Measurements from ENCODE around the gene PMM2. TPM values are rescaled to one million over a fixed set of nuclear protein-coding genes. Genes with fewer than 3 reads are reported as not detected.
"Not testable (repeated sequence)": the region's sequence is repeated elsewhere in the genome, so short reads cannot be mapped to it uniquely, and the experiment has no call there.

Gene PMM2
- 59.6 TPM for polyA plus RNA-seq (2013, experiment 1 of 2)
- polyA plus RNA-seq (2013, experiment 2 of 2): 58.9 TPM

- Histone ChIP-seq H2BK120ac (ENCODE audit: low read depth, low read length) (peak within 1 kb of the TSS; percentile 77), H3K23ac (ENCODE audit: low read length in 2 of 2) (peak within 1 kb of the TSS; percentile 84 to 97), H3K4ac (ENCODE audit: low read depth in 1 of 2, low read length in 2 of 2) (peak within 1 kb of the TSS; percentile 98 to 100), H3K27ac (ENCODE audit: low read length, poor library complexity, severe bottlenecking) (peak within 1 kb of the TSS; percentile 81), H3K14ac (ENCODE audit: low read length in 2 of 2) (peak within 1 kb of the TSS; percentile 44 to 96), H2AK5ac (ENCODE audit: low read length, severe bottlenecking) (peak within 1 kb of the TSS; percentile 84), H3K9ac (ENCODE audit: low read length) (peak within 1 kb of the TSS; percentile 98), H4K8ac (ENCODE audit: low read length) (peak within 1 kb of the TSS; percentile 99), H3K4me2 (ENCODE audit: low read length, poor library complexity, severe bottlenecking) (peak within 1 kb of the TSS; percentile 94), H3K9me3 (ENCODE audit: control insufficient read depth, low read length) (no peaks in the 10 kb centered on the region), H3K36me3 (ENCODE audit: control insufficient read depth in 1 of 2, insufficient read depth in 2 of 2, low read depth in 1 of 2, low read length in 2 of 2) (peaks cover 11 to 49% of the 10 kb centered on the region in 2 experiments), H2AFZ (ENCODE audit: low read depth, low read length) (peak within 1 kb of the TSS; percentile 46), H3K4me3 (ENCODE audit: insufficient read depth in 1 of 2, low read depth in 1 of 2, low read length in 2 of 2) (peak within 1 kb of the TSS; percentile 91 to 97), H3K18ac (ENCODE audit: low read depth in 1 of 2, low read length in 2 of 2) (peak within 1 kb of the TSS; percentile 96 to 98), H2BK12ac (ENCODE audit: low read length in 2 of 2) (peak within 1 kb of the TSS in 1 of 2 experiments; percentile 15), H3K79me1 (replicated peaks; ENCODE audit: low read length, poor library complexity, severe bottlenecking) (peaks cover 20% of the 10 kb centered on the region), H3K4me1 (ENCODE audit: control insufficient read depth, insufficient read depth, low read depth, low read length) (peaks cover 11% of the 10 kb centered on the region), H4K91ac (ENCODE audit: low read length) (peak within 1 kb of the TSS; percentile 99), H3K27me3 (ENCODE audit: control insufficient read depth in 1 of 2, insufficient read depth in 1 of 2, low read length in 2 of 2) (no peaks in the 10 kb centered on the region), H2BK15ac (ENCODE audit: low read depth, poor library complexity, severe bottlenecking) (peak within 1 kb of the TSS; percentile 75), H2BK5ac (ENCODE audit: low read depth, low read length, poor library complexity, severe bottlenecking) (peak within 1 kb of the TSS; percentile 79)
- DNase-seq: peak; percentile 97
- under 1% methylated on average over 61 of the region's 61 CpGs for WGBS
These were observed at the start of gene PMM2, which contains the start of gene TMEM186 for GRCh38 chr16:8797364-8798173. PMM2 (plus strand) TSS chr16:8797839; CDS start chr16:8797883, 44 bp downstream. TMEM186 (minus strand) TSS chr16:8797639; CDS start chr16:8797614, 25 bp downstream.

GRCh38 chr16:8748944-8749343, 48.7 kb upstream of the PMM2 start:
- not testable (repeated sequence) for H3K9me3 ChIP-seq (ENCODE audit: control insufficient read depth, low read length); H3K36me3 ChIP-seq (ENCODE audit: control insufficient read depth in 1 of 2, insufficient read depth in 2 of 2, low read depth in 1 of 2, low read length in 2 of 2); H4K91ac ChIP-seq (ENCODE audit: low read length); H3K79me1 ChIP-seq (replicated peaks; ENCODE audit: low read length, poor library complexity, severe bottlenecking); H3K14ac ChIP-seq (ENCODE audit: low read length in 2 of 2); H2AK5ac ChIP-seq (ENCODE audit: low read length, severe bottlenecking); DNase-seq; H3K23ac ChIP-seq (ENCODE audit: low read length in 2 of 2); H3K9ac ChIP-seq (ENCODE audit: low read length); H3K4ac ChIP-seq (ENCODE audit: low read depth in 1 of 2, low read length in 2 of 2); H4K8ac ChIP-seq (ENCODE audit: low read length); H3K18ac ChIP-seq (ENCODE audit: low read depth in 1 of 2, low read length in 2 of 2); H2AFZ ChIP-seq (ENCODE audit: low read depth, low read length); H2BK15ac ChIP-seq (ENCODE audit: low read depth, poor library complexity, severe bottlenecking); H3K4me2 ChIP-seq (ENCODE audit: low read length, poor library complexity, severe bottlenecking); H2BK120ac ChIP-seq (ENCODE audit: low read depth, low read length); H2BK5ac ChIP-seq (ENCODE audit: low read depth, low read length, poor library complexity, severe bottlenecking); H3K4me3 ChIP-seq (ENCODE audit: insufficient read depth in 1 of 2, low read depth in 1 of 2, low read length in 2 of 2); H3K27me3 ChIP-seq (ENCODE audit: control insufficient read depth in 1 of 2, insufficient read depth in 1 of 2, low read length in 2 of 2); H3K4me1 ChIP-seq (ENCODE audit: control insufficient read depth, insufficient read depth, low read depth, low read length); H2BK12ac ChIP-seq (ENCODE audit: low read length in 2 of 2); H3K27ac ChIP-seq (ENCODE audit: low read length, poor library complexity, severe bottlenecking)
- 95% methylated on average over 7 of the region's 9 CpGs for WGBS

GRCh38 chr16:8751481-8752311, 45.9 kb upstream of the PMM2 start:
- Histone ChIP-seq H2AFZ (ENCODE audit: low read depth, low read length) (no peak overlapping the region), H4K8ac (ENCODE audit: low read length) (no peak overlapping the region), H2BK5ac (ENCODE audit: low read depth, low read length, poor library complexity, severe bottlenecking) (no peak overlapping the region), H2BK120ac (ENCODE audit: low read depth, low read length) (no peak overlapping the region), H3K27ac (ENCODE audit: low read length, poor library complexity, severe bottlenecking) (peak overlapping the region; percentile 45), H4K91ac (ENCODE audit: low read length) (no peak overlapping the region), H3K36me3 (ENCODE audit: control insufficient read depth in 1 of 2, insufficient read depth in 2 of 2, low read depth in 1 of 2, low read length in 2 of 2) (peaks cover 0 to 3% of the 10 kb centered on the region in 2 experiments), H3K4me1 (ENCODE audit: control insufficient read depth, insufficient read depth, low read depth, low read length) (peaks cover 9% of the 10 kb centered on the region), H2BK12ac (ENCODE audit: low read length in 2 of 2) (no peak overlapping the region), H3K9ac (ENCODE audit: low read length) (no peak overlapping the region), H3K27me3 (ENCODE audit: control insufficient read depth in 1 of 2, insufficient read depth in 1 of 2, low read length in 2 of 2) (no peaks in the 10 kb centered on the region), H2AK5ac (ENCODE audit: low read length, severe bottlenecking) (no peak overlapping the region), H2BK15ac (ENCODE audit: low read depth, poor library complexity, severe bottlenecking) (no peak overlapping the region), H3K4me3 (ENCODE audit: insufficient read depth in 1 of 2, low read depth in 1 of 2, low read length in 2 of 2) (no peak overlapping the region), H3K4me2 (ENCODE audit: low read length, poor library complexity, severe bottlenecking) (no peak overlapping the region), H3K79me1 (replicated peaks; ENCODE audit: low read length, poor library complexity, severe bottlenecking) (no peaks in the 10 kb centered on the region), H3K23ac (ENCODE audit: low read length in 2 of 2) (no peak overlapping the region), H3K9me3 (ENCODE audit: control insufficient read depth, low read length) (no peaks in the 10 kb centered on the region), H3K4ac (ENCODE audit: low read depth in 1 of 2, low read length in 2 of 2) (no peak overlapping the region), H3K18ac (ENCODE audit: low read depth in 1 of 2, low read length in 2 of 2) (no peak overlapping the region), H3K14ac (ENCODE audit: low read length in 2 of 2) (no peak overlapping the region)
- DNase-seq: peak; percentile 73
- 66% methylated on average over 14 of the region's 14 CpGs for WGBS

DNA sequence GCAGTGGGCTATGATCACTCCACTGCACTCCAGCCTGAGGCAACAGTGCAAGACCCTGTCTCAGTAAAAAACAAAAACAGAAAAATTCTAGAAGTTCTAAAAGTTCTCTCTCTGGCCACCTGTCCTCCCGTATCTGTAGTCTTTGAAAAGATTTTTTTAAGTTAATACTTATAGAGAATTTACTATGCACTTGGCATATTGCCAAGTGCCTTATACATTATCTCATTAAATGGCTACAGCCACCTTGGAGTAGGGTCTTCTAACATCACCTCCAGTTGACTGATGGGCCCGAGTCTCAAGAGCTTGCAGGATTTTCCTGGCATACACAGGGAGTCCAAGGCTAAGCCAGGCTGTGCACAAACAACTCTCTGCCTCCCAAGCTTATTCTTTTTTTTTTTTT, 44.9 kb upstream of the PMM2 start:
- H2BK120ac ChIP-seq (ENCODE audit: low read depth, low read length): no peak overlapping the region
- no peak overlapping the region for H2AFZ ChIP-seq (ENCODE audit: low read depth, low read length)
- H3K23ac ChIP-seq (ENCODE audit: low read length in 2 of 2): no peak overlapping the region
- H3K27ac ChIP-seq (ENCODE audit: low read length, poor library complexity, severe bottlenecking): no peak overlapping the region
- no peak overlapping the region for H4K91ac ChIP-seq (ENCODE audit: low read length)
- no peak overlapping the region for H2BK5ac ChIP-seq (ENCODE audit: low read depth, low read length, poor library complexity, severe bottlenecking)
- no peak overlapping the region for H4K8ac ChIP-seq (ENCODE audit: low read length)
- DNase-seq: no peak
- H2BK12ac ChIP-seq (ENCODE audit: low read length in 2 of 2): no peak overlapping the region
- no peaks in the 10 kb centered on the region for H3K9me3 ChIP-seq (ENCODE audit: control insufficient read depth, low read length)
- no peaks in the 10 kb centered on the region for H3K79me1 ChIP-seq (replicated peaks; ENCODE audit: low read length, poor library complexity, severe bottlenecking)
- H2AK5ac ChIP-seq (ENCODE audit: low read length, severe bottlenecking): no peak overlapping the region
- no peaks in the 10 kb centered on the region for H3K27me3 ChIP-seq (ENCODE audit: control insufficient read depth in 1 of 2, insufficient read depth in 1 of 2, low read length in 2 of 2)
- H2BK15ac ChIP-seq (ENCODE audit: low read depth, poor library complexity, severe bottlenecking): no peak overlapping the region
- 97% methylated on average over 1 of the region's 2 CpGs for WGBS
- peaks cover 9% of the 10 kb centered on the region for H3K4me1 ChIP-seq (ENCODE audit: control insufficient read depth, insufficient read depth, low read depth, low read length)
- peaks cover 0 to under 1% of the 10 kb centered on the region in 2 experiments for H3K36me3 ChIP-seq (ENCODE audit: control insufficient read depth in 1 of 2, insufficient read depth in 2 of 2, low read depth in 1 of 2, low read length in 2 of 2)
- H3K9ac ChIP-seq (ENCODE audit: low read length): no peak overlapping the region
- no peak overlapping the region for H3K4me2 ChIP-seq (ENCODE audit: low read length, poor library complexity, severe bottlenecking)
- no peak overlapping the region for H3K4me3 ChIP-seq (ENCODE audit: insufficient read depth in 1 of 2, low read depth in 1 of 2, low read length in 2 of 2)
- no peak overlapping the region for H3K4ac ChIP-seq (ENCODE audit: low read depth in 1 of 2, low read length in 2 of 2)
- H3K18ac ChIP-seq (ENCODE audit: low read depth in 1 of 2, low read length in 2 of 2): no peak overlapping the region
- H3K14ac ChIP-seq (ENCODE audit: low read length in 2 of 2): no peak overlapping the region
